PC-9 (cell line): ENCODE data around the gene RRAS. TPM values are rescaled to one million over a fixed set of nuclear protein-coding genes. Genes with fewer than 3 reads are reported as not detected.

Experiments
- BruUV-seq: library from RNA; stranded (reverse); fragments of 400-500 nt; replicated peaks from 2 replicates; lab custom pipeline; 2021; lab: Mats Ljungman, UMichigan
- CTCF ChIA-PET: fragments of 300-600 bp; sonication (Branson Sonifier 250); formaldehyde crosslinking; loops from one replicate; lab custom pipeline; 2022; ENCODE audit warnings: antibody characterized with exemption; lab: Charles Lee
- POLR2A ChIA-PET: fragments of 300-600 bp; sonication (Branson Sonifier 250); formaldehyde crosslinking; loops from one replicate; lab custom pipeline; 2022; ENCODE audit warnings: antibody characterized with exemption; ENCODE audit not compliant: unreplicated experiment; lab: Charles Lee
- DNase-seq, 2 experiments: peaks; one replicate each; pipeline versions ENCODE4 v3.0.0 to v3.0.0-alpha.2; 2015 to 2022; ENCODE audit warnings: mixed read lengths in 1 of 2
- H2AFZ ChIP-seq: fragments of 200-600 bp; sonication (generic); 2 replicates; pipeline ENCODE4 v1.8.1; 2017; ENCODE audit warnings: antibody characterized with exemption
- H3F3A ChIP-seq: fragments of 200-600 bp; sonication (generic); 2 replicates; pipeline ENCODE4 v1.8.1; 2017; ENCODE audit warnings: antibody characterized with exemption, mild to moderate bottlenecking, low read depth; ENCODE audit not compliant: insufficient read depth
- H3K27ac ChIP-seq: fragments of 200-600 bp; sonication (generic); 2 replicates; pipeline ENCODE4 v1.6.1; 2016; ENCODE audit warnings: mixed run types
- H3K27me3 ChIP-seq: fragments of 200-600 bp; sonication (generic); 2 replicates; pipeline ENCODE4 v1.6.1; 2016; ENCODE audit warnings: low read depth, mixed run types; ENCODE audit not compliant: insufficient read depth
- H3K36me3 ChIP-seq: fragments of 200-600 bp; sonication (generic); 2 replicates; pipeline ENCODE4 v1.6.1; 2016; ENCODE audit warnings: low read depth, mixed run types
- H3K4me1 ChIP-seq: fragments of 200-600 bp; sonication (generic); replicated peaks from 2 replicates; pipeline ENCODE4 v1.6.1; 2016; ENCODE audit warnings: mixed run types; ENCODE audit not compliant: insufficient read depth
- H3K4me2 ChIP-seq: fragments of 200-600 bp; sonication (generic); 2 replicates; pipeline ENCODE4 v1.6.1; 2017; ENCODE audit warnings: mixed run types
- H3K4me3 ChIP-seq: fragments of 200-600 bp; sonication (generic); 2 replicates; pipeline ENCODE4 v1.6.1; 2016; ENCODE audit warnings: mixed run types
- H3K79me2 ChIP-seq: fragments of 200-600 bp; sonication (generic); 2 replicates; pipeline ENCODE4 v1.6.1; 2017; ENCODE audit warnings: low read depth, mixed run types
- H3K9me2 ChIP-seq: fragments of 200-600 bp; sonication (generic); 2 replicates; pipeline ENCODE4 v1.8.1; 2017; ENCODE audit warnings: mild to moderate bottlenecking; ENCODE audit not compliant: insufficient read depth
- H3K9me3 ChIP-seq: fragments of 200-600 bp; sonication (generic); 2 replicates; pipeline ENCODE4 v1.8.1; 2016; ENCODE audit warnings: low read depth; ENCODE audit not compliant: insufficient read depth
- H4K20me1 ChIP-seq: fragments of 200-600 bp; sonication (generic); 2 replicates; pipeline ENCODE4 v1.8.1; 2017; ENCODE audit not compliant: insufficient read depth
- CTCF ChIP-seq: fragments of 200-600 bp; sonication (generic); conservative IDR thresholded peaks from 2 replicates; pipeline ENCODE4 v1.6.1; 2017; ENCODE audit warnings: mixed run types, antibody characterized with exemption, mild to moderate bottlenecking, moderate library complexity
- EZH2 ChIP-seq: fragments of 200-600 bp; sonication (generic); IDR thresholded peaks from 2 replicates; pipeline ENCODE4 v1.8.0; 2017; ENCODE audit warnings: antibody characterized with exemption, low read depth
- intact Hi-C: fragments of 100-400 bp; cut with micrococcal nuclease; formaldehyde crosslinking; loops from one replicate; pipeline ENCODE4 v1.10.0; 2022; ENCODE audit not compliant: unreplicated experiment
- total RNA-seq: library from RNA; stranded (reverse); gene quantifications from 2 replicates; pipeline ENCODE4 v1.2.3, GENCODE V29; 2021

The RRAS gene
- total RNA-seq, 1 experiment from 2014 or later, result 36.6 TPM

- POLR2A ChIA-PET, result no interaction called here
- Histone ChIP-seq H3K4me3 (no peak overlapping the region), H3K79me2 (peaks cover 76% of the 10 kb centered on the region), H3K27ac (no peak overlapping the region), H3K9me2 (no peaks in the 10 kb centered on the region), H3K9me3 (no peaks in the 10 kb centered on the region), H3K4me2 (no peak overlapping the region), H2AFZ (no peak overlapping the region), H3K4me1 (peaks cover 21% of the 10 kb centered on the region), H3K36me3 (peaks cover 48% of the 10 kb centered on the region), H4K20me1 (peaks cover 89% of the 10 kb centered on the region), H3F3A (peaks cover 67% of the 10 kb centered on the region), H3K27me3 (no peaks in the 10 kb centered on the region)
- intact Hi-C loops, result no loop called here
- TF ChIP-seq CTCF (no peak), EZH2 (no peak)
- BruUV-seq, result no TSS peak
- DNase-seq, result no peak
- CTCF ChIA-PET, result no interaction called here
Measured at GRCh38 chr19:49681830-49682229, 41.9 kb upstream of the RRAS start.

- Histone ChIP-seq H3K4me2 (peak overlapping the region; percentile 97; the same call in 1 of the 2 replicates), H3K27me3 (no peaks in the 10 kb centered on the region), H3K9me2 (no peaks in the 10 kb centered on the region), H4K20me1 (peaks cover 80% of the 10 kb centered on the region), H3K27ac (no peak overlapping the region), H3F3A (peaks cover 67% of the 10 kb centered on the region), H3K79me2 (peaks cover 76% of the 10 kb centered on the region), H2AFZ (no peak overlapping the region), H3K4me1 (peaks cover 21% of the 10 kb centered on the region), H3K9me3 (no peaks in the 10 kb centered on the region), H3K4me3 (no peak overlapping the region), H3K36me3 (peaks cover 42% of the 10 kb centered on the region)
- ChIA-PET POLR2A (no interaction called here), CTCF (interaction anchor here (0.6 kb wide), 2 partner anchors 49 to 178 kb away, joined by 4 to 10 read pairs; no protein-coding TSS in a partner anchor)
- peak; percentile 64 to 85 for DNase-seq
- peak; percentile 99 for TF ChIP-seq CTCF
- TF ChIP-seq EZH2, result no peak
- intact Hi-C loops, result no loop called here
- BruUV-seq, result no TSS peak
Measured at GRCh38 chr19:49680421-49681351, 40.7 kb upstream of the RRAS start.

DNA sequence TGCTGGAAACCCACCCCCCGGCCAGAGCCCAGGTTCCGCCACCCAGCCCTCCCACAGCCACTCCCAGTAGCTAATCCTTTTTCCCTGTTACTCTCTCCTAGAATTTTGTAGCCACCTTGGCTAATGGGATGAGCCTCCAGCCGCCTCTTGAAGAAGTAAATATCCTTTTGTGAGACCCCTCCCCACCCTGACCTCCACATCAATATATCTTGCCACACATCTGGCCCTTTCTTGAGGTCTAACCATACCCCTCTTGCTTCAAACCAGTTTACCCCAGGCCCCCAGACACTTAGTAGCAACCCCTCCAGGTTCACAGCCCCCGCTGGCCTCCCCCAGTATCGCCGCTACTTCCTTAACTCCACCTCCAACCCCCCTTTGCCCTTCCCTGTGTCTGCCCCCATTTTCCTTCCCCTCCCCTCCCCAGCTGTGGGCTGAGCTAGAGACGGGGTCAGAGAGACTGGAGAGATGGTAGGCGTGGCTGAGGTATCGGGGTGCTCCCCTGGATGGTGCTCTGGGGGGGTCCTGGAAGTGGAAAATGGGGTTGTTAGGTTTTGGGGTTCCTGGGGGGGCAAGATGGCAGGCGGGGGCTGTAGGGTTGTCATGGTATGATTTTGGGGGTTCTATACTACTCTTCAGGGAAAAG is 39.9 kb upstream of the RRAS start:
- BruUV-seq, result no TSS peak
- no peaks in the 10 kb centered on the region for H3K9me2 ChIP-seq
- H2AFZ ChIP-seq, result no peak overlapping the region
- intact Hi-C loops, result loop anchor here (5.0 kb wide), 2 partner anchors 87 to 288 kb away; partner anchors contain the start of gene AP2A1
- H3F3A ChIP-seq, result peaks cover 65% of the 10 kb centered on the region
- peaks cover 69% of the 10 kb centered on the region for H3K79me2 ChIP-seq
- H3K36me3 ChIP-seq, result peaks cover 34% of the 10 kb centered on the region
- no peak for TF ChIP-seq CTCF
- TF ChIP-seq EZH2, result no peak
- H3K9me3 ChIP-seq, result no peaks in the 10 kb centered on the region
- H3K4me3 ChIP-seq, result no peak overlapping the region
- peaks cover 72% of the 10 kb centered on the region for H4K20me1 ChIP-seq
- no peak overlapping the region for H3K27ac ChIP-seq
- DNase-seq, result no peak
- H3K4me2 ChIP-seq, result peak overlapping the region; percentile 97; the same call in 1 of the 2 replicates
- H3K27me3 ChIP-seq, result no peaks in the 10 kb centered on the region
- ChIA-PET POLR2A (interaction anchor here (0.6 kb wide), 1 partner anchor 223 kb away, joined by 3 read pairs; no protein-coding TSS in a partner anchor), CTCF (interaction anchor here (0.6 kb wide), 2 partner anchors 64 to 177 kb away, joined by 10 to 17 read pairs; no protein-coding TSS in a partner anchor)
- peaks cover 21% of the 10 kb centered on the region for H3K4me1 ChIP-seq
